HG02885 (cell line): ENCODE measurements around the gene S100G.
"Not testable (repeated sequence)": the region's sequence is repeated elsewhere in the genome, so short reads cannot be mapped to it uniquely, and the experiment has no call there.

Experiments used
- ATAC-seq: cut with Tn5 transposase; IDR thresholded peaks from one replicate; pipeline ENCODE4 v1.9.1; 2021; ENCODE audit warnings: mild to moderate bottlenecking; ENCODE audit not compliant: unreplicated experiment, poor library complexity

Gene S100G, protein sequence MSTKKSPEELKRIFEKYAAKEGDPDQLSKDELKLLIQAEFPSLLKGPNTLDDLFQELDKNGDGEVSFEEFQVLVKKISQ

DNA sequence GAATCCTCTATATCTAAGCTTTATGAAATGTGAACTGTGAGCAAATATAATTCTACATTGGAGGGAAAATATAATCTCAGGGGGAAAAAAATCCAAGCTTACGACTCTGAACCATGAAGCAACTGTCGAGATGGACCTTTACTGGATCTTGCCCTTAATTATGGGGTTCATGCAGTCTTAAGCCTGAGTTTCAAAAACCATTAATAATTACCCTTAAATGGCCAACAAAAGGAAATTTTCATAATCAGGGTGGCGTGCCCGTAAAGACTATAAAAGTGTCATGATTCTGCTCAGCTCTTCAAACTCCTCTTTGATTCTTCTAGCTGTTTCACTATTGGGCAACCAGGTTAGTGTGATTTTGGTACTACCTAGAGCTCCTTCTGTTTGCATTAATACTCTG is at the start of gene S100G:
S100G (plus strand) TSS at position 301 of the 400 bp plus-strand sequence. CDS start 849 bp downstream, outside the sequence.
- no peak for ATAC-seq

DNA sequence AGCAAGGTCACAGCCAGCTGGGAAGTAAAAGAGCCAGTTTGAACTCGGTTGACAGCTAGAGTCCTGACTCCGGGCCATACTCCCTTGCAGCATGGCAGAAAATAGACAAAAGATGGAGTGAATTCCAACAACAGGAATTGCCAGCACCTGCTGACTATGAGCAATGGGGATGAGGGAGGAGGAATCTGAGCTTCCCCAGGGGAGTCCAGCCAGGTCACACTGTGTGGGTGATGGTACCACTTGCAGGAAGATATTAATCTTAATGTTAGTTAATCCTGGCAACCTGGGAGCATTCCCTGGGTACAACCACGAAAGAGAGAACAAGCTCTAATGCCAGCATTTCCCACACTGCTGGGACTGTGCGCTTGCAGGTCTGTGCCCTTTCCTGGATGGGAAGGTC is 48.1 kb upstream of the S100G start:
- ATAC-seq = no peak

DNA sequence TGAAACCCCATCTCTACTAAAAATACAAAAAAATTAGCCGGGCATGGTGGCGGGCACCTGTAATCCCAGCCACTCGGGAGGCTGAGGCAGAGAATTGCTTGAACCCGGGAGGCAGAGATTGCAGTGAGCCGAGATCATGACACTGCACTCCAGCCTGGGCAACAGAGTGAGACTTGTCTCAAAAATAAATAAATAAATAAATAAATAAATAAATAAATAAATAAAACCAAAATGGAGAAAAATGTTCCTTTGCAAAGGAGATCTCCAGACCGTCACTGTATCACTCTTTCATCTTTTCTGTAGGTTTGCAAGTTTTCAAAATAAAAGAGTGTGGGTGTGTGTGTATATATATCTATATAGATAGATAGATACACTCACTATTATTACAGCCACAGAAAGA is 46.7 kb upstream of the S100G start:
- not testable (repeated sequence) for ATAC-seq

DNA sequence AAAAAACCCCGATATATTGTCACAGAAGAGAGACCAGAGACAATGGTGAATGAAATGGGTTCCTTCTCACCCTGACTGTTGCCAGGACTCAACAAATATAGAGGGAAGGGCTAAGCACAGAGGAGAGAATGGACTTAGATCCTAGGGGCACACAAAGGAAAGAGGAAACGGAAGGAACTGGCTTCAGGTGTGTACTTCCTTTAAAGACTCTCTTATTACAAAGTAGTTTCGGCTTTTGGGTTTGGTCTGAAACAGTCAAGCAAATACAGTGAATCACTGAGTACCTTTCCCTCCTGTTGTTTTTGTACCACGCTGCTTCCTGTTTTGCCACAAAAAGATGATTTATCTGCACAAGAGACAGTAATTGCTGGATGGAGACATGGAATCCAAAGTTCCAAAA is 46.1 kb upstream of the S100G start:
- ATAC-seq = no peak

DNA sequence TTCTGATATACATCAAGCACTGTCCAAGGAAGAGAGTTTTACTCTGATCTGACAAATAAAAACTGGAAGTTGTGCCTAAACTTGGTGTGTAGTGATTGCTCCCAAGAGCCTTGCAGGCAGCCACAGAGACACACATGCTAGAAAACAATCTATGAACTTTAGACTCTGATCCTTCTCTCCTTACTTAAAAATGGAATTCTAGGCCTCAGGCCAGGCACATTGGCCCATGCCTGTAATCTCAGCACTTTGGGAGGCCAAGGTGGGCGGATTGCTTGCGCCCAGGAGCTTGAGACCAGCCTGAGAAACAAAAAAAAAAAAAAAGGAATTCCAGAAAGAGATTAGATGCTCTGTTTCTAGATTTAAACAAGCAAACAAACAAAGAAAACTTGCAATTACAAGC is 45.6 kb upstream of the S100G start:
- ATAC-seq = no peak

DNA sequence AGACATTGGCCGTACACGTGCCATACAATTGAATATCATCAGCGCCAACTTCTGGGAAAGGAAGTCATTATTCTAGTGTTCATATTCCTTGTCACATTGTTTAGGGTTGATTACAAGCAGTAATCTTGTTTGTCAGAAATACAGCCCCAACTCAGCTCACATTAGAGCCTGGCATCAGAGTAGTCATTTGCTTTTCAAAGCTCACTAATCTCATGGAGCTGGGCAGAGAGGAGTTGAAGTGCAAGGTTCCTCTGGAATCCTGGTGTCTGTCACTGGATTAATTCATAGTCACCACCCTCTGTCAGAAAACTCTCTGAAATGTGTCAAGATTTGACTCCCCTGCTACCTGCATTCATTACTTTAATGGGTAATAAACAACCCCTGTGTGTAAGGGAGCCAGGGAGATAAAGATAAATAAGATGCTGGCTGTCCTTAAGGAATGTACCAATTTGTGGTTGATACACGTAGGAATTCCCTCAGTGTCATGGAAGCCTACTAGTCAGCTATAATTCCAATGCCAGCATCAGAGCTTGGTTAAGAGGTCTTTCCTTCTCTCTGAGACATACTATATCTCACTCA is 43.7 kb upstream of the S100G start:
- ATAC-seq = no peak

GRCh38 chrX:16610121-16610621 is 39.8 kb upstream of the S100G start:
- ATAC-seq = no peak

DNA sequence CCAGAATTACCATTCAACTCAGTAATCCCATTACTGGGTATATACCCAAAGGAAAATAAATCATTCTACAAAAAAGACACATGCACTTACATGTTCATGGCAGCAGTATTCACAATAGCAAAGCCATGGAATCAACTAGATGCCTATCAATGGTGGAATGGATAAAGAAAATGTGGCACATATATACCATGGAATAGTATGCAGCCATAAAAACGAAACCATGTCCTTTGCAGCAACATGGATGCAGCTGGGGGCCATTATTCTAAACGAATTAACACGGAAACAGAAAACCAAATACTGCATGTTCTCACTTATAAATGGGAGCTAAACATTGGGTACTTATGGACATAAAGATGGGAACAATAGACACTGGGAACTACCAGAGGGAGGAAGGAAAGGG is 39.3 kb upstream of the S100G start:
- ATAC-seq = not testable (repeated sequence)

DNA sequence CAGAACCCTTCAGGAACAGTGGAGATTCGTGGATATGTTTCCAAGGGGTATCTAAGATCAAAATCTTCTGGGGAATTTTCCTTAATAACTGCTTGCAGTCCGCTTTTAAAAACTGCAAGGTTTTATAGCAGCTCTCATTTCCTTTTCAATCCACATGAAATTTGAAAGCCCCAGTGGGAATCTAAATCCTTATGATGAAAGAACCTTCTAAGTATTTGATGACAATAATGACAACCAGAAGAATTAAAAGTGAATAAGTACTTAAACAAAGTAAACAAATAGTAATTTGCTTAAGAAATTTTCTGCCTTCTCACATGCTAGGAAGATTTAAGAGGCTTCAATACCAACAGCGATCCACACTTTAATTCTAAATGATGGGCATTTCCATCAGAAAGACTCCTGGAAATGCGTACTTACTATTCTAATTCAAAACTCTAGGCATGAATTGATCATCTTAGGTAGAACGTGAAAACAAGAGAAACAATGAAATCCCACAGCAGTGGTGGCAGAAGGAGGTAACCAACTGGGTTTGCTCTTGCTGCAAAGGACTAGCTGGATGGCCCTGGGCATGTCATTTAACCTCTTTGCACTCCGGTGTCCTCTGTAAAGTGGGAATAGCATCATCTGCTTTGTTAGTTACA is 37.6 kb upstream of the S100G start:
- ATAC-seq = no peak

DNA sequence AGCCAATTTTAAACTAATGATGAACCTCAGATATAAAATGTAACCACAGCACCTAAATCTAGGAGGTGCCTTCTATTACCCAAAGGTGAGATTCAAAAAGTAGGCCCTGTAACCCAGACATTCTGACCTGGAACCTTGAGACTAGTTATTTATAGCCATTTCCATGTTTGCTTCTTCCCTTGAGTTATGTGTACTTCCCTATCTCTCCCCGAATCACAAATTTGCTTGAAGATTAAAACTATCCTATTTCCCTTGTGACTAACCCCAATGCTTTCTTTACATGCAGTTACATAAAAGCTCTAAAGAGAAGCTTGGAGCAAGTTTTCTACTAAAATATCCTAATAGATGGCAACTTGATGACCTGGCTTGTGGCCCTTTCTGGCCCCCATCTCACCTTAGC is 32.6 kb upstream of the S100G start:
- no peak for ATAC-seq

DNA sequence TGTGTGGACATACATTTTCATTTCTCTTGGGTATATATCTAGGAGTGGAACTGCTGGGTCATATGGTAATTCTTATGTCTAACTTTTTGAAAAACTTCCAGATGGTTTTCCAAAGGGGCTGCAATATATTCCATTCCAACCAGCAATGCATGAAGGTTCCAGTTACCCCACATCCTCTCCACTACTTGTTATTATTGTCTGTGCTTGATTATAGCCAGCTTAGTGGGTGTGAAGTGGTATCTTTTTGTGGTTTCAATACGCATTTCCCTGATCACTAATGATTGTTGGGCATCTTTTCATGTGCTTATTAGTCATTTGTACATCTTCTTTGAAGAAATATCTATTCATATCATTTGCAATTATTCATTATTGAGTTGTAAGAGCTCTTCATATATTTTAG is 31.5 kb upstream of the S100G start:
- ATAC-seq = no peak

- no peak for ATAC-seq
Measured at GRCh38 chrX:16619024-16619423, 30.9 kb upstream of the S100G start.

- ATAC-seq = not testable (repeated sequence)
Measured at GRCh38 chrX:16628511-16628910, 21.4 kb upstream of the S100G start.

- no peak for ATAC-seq
Measured at GRCh38 chrX:16628946-16629595, 20.9 kb upstream of the S100G start.

DNA sequence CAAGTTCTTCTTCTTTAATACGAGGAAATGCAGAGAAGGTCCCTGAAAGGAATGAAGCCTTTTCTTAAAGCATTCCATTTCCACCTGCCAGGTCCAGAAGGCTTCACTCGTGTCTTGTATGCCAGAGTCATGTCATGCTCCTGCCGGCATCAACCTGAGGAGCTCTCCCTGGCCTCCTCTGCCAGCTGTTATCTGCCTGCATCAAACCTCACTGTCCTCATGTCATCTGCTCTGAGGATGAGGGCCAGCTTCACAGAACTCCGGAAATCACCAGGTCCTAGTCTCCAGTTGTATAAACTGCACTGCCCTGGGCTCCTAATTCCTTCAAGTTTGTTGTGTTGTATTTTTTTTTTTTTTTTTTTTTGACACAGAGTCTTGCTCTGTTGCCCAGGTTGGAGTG is 20.0 kb upstream of the S100G start:
- ATAC-seq = no peak

- ATAC-seq = no peak
Measured at GRCh38 chrX:16633754-16634153, 16.2 kb upstream of the S100G start.

DNA sequence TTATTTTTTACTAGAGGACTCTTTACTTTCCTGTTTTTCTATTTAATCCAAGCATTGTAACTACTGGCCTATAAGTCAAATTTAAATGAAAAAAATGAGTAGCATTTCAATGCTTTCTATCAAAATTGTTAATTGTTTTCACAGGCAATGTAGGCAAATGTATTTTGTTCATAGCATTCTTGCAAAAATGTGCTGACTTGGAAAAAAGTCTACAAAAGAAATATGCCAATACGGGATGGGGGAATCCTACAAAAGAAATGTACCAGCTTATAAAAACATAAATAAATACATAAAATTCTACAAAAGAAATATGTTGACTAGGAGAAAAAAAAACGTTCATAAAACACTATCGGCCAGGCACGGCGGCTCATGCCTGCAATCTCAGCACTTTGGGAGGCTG is 14.9 kb upstream of the S100G start:
- ATAC-seq = no peak

DNA sequence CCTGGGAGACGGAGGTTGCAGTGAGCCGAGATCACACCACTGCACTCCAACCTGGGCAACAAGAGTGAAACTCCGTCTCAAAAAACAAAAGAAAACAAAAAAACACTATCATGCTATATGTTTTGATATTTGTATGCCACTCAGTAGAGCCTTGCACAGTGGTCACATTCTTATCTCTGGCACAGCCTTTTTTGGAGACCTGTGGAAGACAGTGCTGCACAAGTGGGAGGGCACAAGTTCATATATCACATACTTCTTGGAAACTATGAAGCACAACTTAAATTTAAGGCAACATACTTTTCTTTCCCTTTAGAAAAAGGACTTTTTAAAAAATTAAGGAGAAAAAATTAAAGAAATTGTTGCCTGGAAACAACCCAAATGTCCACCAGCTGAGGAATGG is 14.4 kb upstream of the S100G start:
- no peak for ATAC-seq

DNA sequence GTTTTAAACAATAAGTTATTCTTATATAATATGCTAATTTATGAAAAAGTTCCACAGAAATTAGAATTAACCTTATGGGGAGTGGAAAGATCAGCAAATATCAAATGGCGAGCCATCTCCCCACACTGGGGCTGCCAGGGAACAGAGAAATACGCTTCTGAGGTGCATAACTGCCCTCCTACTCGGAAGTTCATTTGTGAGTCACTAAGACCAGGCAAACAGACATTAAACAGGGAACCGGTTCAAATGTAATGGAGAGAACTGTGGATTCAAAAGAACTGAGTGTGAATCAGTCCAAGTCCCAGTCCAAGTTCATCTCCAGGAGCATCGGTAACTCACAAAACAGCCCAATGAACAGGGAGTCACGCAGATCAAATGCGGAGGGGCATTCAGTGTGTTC is 11.4 kb upstream of the S100G start:
- ATAC-seq = no peak

DNA sequence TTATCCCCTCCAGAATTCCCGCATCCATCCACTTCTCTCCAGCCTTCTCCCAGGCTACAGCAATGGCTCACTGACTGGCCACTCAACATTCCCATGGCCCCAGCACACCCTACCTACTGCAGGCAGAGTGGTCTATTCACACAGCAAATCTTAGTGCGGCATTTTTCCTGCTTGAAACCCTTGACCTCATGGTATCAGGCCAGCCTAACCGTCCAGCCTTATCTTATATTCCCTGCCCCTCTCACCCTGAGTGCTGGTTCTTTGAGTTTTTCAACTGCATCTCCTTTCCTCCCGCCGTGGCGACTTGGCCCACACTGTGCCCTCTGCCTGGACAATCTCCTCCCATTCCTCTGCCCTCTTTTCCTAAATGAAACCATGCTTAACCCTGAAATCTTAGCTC is 10.0 kb upstream of the S100G start:
- ATAC-seq = no peak

GRCh38 chrX:16640823-16641222 is 9.1 kb upstream of the S100G start:
- no peak for ATAC-seq

GRCh38 chrX:16643176-16643575 is 6.8 kb upstream of the S100G start:
- ATAC-seq = no peak
